ENCODE data around the gene KRT81.

DNA sequence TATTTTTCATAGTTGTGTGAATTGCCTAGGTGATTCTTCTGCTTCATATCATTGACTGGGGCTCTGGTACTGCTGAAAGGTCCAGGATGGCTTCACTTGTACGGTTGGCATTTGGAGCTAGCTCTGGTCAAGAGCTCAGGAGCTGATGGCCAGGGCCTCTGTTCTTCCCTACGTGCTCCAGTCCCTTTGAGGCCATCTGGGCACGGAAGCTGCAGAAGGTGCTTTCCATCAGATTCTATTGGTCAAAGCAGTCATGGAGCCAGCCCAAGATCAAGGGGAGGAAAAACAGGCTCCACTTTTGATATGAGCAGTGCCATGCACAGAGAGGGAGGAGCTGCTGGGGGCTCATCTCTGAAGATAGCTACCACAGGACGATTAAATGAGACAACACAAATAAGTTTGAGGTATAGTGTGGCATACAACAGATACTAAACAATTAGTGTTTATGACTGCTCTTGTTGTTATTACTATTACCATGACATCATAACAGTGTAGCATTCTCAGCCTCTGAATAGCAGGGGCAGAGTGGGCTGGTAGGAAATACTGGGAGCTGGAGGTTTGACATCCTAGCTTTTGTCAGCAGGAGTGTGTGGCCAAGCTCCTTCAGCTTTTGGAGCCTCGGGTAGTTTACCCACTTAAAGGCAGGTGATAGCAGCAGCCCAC lies 19.4 kb upstream of the KRT81 start:
- TF ChIP-seq POLR2A (IDR thresholded peaks at IDR 0.05) = no peak
- no peak for TF ChIP-seq POLR2AphosphoS5 (IDR thresholded peaks at IDR 0.05)

Data from prostate gland (tissue), 1 donor.